HG02852 (cell line): ENCODE measurements around the gene GNAI2.
"Not testable (repeated sequence)": the region's sequence is repeated elsewhere in the genome, so short reads cannot be mapped to it uniquely, and the experiment has no call there.

Experiments used
- ATAC-seq: cut with Tn5 transposase; IDR thresholded peaks from one replicate; pipeline ENCODE4 v1.9.1; 2021; ENCODE audit warnings: mild to moderate bottlenecking, moderate library complexity; ENCODE audit not compliant: unreplicated experiment

GNAI2 gene

DNA sequence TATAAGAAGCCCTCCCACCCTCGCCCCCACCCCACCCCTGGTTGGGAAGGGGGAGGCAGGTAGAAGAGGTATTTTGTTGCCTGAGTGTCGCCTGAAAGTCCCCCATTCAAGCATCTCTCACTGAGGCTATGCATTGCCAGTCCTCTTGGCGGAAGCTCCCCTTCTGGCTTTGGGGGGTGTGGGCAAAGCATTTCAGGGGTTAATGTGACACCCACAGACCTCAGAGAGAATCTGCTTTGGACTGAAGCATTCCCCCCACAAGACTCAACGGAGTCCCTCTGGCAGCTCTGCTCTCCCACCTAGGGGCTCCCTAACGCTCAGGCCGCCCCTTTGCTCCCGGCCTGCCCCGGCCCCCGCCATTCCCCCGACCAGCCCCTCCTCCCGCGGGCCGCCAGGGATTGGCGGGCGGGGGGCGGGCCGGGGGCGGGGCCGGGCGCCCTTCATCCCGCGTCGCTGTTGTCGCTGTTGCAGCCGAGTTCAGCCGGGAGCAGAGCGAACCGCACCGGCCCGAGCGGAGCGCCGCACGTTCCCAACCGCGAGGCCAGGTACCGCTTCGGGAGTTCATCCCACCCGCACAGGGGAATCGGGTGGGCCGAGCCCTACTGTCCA, 31.1 kb upstream of the GNAI2 start, which contains the start of gene SLC38A3:
SLC38A3 (plus strand) TSS at position 468 of the 609 bp plus-strand sequence. CDS start 8,929 bp downstream, outside the sequence.
- no peak for ATAC-seq

DNA sequence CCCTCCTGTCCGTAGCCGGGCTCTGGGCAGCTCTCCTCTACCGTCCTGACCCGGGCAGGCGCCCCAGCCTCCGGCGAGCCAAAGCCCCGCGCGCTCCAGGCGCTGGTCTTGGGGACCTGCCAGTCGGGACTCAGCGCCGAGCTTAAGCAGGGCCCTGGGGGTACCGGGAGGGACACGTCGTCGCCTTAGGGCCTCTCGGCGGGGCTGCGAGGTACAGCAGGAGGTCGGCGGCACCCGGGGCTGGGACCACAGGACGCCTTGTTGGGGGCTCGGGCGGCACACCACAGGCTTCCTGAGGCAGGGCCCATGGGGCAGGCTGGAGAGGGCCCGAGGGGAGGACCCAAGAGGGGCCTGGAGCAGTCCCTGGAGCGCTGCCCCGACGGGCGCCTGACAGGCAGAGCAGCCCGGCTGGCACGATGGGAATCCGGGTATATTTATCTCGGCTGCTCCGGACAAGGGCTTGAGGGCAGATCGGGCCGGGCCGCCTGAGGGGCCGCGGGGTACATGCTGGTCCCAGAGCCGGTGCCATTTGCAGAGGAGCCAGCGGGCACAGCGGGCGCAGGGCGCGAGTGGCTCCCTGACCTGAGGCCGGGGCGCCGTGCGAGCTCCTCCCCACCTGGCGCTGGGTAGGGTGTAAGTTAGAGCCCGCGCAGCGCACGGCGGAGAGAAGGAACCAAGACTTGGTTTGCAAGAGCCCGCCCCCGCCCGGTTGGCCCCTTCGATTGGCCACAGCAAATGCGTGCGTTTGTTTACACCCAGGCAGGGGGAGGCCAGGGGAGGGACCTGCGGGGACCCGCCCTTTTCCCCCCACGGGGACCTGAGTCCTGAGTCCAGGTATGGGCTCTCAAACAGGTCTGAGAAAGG, 30.4 kb upstream of the GNAI2 start:
- ATAC-seq, result no peak

DNA sequence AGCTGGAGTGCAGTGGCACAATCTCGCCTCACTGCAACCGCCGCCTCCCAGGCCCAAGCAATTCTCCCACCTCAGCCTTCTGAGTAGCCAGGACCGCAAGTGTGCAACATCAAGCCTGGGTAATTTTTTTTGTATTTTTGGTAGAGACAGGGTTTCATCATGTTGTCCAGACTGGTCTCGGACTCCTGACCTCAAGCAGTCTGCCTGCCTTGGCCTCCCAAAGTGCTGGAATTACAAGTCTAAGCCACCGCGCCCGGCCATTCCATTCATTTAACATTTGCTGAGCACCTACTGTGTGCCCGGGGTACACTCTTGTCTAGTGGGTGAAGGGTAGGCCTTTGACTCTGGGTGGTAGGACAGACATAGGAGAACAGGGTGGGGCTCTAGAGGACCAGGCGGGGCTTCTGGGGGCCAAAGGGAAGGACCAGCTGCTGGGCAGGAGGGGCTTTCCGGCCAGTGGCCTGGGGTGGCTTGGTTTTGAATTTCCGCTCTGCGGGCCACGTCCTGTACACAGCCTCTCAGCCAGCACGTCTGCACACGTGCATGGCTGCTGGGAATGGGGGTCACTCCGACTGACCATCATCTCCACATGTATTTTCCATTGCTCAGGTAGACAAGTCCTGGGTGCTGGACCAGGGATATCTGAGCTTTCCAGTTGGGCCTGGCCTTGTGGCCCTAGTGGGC, 28.5 kb upstream of the GNAI2 start:
- no peak for ATAC-seq

DNA sequence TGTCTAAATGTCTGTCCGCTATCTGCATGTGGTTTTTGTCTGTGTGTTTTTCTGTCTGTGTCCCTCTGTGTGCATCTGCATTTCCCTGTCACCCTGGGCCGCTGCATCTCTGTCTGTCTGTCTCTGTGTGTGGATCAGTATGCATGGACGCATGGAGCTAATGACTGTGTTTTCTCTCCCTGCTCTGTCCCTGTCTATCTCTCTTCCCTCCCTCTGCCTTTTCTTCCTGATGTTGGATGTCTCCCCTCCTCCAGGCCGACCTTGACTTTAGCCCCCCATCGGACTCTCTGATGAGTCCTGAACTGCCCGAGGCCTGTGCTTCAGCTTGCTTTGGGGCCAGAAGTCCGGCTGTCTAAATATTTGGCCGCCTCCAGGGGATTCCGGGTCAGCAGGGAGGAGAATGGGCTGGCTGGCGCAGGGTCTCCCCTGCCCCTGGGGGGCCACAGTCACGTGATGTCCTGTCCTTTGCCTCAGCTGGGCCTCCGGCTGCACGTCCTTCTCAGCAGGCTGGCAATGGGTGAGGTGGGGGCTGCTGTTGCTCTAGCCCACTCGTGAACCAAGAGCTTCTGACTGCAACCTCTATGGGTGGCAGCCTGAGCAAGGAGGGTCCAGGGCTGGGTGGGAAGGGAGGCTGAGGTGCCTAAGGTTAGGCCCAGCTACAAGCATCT, 27.2 kb upstream of the GNAI2 start:
- ATAC-seq, result no peak

DNA sequence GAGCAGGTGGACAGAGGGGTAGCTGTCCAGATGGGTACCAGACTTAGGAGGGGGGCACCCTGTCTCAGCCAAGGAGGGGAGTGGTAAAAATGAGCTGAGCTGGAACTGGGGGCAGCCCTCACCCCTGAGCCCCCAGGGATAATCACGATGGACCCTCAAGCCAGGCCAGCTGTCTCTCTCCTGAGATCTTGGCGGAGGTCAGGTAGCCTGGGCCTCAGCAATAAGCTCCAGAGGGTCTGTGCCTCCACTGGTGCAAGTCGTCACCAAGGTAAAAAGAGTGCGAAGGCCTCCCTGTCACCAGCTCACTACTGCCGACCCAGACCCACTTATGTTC, 25.9 kb upstream of the GNAI2 start:
- no peak for ATAC-seq

DNA sequence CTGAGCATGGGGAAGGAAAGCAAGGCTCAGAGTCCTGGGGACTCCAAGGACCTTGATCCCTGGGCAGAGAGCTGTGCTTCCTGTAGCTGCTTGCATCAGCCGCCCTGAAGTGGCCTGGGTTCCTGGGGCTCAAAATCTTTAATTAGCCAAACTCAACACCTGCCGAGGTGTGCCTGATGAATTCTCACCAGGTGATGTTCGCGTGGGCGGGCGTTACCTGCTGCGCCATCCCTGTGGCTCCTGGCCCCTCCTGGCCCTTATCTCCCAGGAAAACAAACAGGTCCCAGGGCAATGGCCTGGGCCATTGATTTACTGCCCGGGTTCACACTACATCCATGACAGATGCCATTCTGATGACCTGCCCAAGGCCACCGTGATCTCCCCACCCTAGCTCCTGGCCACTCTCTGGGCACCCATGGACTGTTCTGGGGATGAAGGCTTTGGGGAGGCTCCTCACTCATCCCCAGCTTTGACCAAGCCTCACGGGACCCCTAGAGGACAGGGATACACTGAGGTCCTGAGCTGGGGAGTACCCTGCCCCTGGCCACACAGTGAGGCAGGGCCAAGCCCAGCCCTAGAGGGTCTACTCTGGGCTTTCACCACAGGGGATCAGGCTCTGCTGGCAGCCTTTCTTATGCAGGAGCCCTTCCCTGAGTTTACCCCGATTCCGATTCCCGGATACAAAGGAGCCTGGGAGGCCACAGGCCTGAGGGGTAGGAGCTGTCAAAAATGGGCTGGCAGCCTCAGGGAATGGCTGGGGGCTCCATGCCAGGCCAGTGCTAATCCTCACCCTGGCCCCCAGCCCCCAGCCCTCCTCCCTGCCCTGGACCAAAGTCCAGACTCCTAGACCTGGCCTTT, 25.3 kb upstream of the GNAI2 start:
- no peak for ATAC-seq

DNA sequence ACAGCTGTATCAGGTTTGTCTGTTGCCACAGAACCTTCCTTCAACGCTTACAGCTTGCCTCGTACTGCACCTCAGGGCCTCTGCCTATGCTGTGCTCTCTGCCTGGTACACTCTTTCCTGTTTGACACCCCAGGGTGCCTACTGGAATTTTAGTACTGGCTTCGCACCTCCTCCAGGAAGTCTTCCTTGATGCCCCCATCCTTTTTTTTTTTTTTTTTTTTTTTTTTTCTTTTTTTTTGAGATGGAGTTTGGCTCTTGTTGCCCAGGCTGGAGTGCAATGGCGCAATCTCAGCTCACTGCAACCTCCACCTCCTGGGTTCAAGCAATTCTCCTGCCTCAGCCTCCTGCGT, 24.7 kb upstream of the GNAI2 start:
- not testable (repeated sequence) for ATAC-seq

DNA sequence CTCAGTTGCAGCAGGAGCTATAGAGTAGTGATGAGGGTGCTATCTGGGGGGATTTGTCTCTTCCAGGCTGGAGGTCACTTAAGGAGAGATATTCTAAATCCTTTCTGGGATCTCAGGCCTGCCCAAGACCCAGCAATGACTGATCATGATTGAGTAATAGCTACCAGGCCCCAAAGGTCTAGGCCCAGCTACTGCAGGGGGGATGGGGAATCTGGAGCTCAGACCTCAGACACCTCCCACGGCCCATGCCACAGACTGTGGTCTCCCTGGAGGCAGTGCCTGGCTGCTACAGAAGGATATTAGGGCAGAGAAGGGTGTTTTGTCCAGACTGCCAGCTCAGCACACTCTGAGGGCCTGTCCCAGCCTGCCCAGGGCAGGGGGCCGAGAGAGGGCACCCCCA, 24.1 kb upstream of the GNAI2 start:
- ATAC-seq, result no peak

DNA sequence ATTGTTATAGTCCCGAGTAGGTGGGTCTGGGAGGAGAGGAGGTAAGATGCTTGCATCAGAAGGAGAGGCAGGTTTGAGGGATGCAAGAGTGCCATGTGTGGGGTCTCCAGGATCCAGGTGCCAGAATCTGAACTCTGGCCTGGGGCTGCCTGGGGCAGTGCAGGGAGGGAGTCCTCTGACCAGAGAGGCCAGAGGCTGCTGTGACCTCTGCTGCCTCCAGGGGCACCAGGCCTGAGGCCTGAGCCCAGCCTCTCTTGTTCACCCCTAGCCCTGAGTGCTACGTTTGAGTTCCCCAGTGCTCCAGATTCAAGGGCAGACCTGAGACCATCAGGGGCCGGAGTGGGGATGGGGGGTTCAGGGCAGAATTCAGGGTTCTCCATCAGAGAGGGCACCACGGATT, 23.5 kb upstream of the GNAI2 start:
- ATAC-seq, result no peak

DNA sequence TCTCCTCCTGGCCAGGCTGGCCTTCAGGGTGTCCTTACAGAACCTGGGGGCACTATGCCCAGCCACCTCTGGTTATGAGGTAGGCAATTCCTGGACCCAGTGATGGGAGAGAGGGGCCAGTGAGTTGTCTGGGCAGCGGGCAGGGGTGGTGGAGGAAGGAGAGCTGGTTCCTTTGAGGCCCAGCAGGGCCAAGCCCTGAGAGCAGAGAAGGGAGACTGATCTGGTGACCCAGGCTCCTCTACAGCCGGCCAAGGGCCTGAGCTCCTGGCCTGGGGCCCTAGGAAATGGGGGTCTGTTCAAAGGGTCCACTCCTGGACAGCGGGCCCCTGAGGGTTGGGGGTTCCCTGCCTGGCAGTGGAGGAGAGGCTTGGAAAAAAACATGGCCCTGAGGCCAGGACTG, 23.0 kb upstream of the GNAI2 start:
- ATAC-seq, result no peak

DNA sequence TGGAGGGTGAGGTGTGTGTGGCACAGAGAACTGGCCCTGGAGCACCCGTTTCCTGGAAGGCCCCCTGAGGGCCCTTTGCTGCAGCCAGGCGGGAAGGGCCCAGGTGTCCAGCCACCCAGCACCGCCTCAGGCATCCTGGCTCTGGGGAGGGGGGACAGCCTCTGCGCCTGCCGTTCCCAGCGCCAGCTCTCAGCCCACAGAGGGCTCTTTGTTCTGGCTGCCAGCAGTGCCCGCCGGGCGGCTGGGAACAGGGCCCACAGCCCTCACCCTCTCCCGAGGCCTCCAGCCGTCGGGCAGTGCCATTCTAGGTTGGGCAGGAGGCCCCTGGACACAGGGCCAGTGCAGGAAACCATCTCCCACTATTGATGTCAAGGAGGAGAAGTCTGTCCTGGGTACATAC, 22.6 kb upstream of the GNAI2 start:
- no peak for ATAC-seq

DNA sequence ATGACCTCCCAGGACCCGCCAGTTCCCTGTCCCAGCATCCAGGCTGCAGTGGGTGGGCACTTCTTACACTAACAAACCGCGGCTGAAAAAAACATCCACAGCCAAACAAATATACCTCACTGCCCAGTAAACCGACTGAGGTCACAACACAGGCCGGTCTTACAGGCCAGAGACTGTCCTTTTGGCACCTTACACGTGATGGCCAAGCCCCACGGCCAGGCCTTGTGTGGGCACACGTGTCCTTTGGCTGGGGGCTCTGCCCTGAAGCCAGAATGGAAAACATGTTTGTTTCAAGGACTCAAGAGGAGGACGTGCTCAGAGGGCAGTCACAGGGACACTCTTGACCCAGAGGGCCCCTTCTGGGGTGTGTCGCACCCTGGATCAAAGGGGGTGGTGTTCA, 21.2 kb upstream of the GNAI2 start:
- no peak for ATAC-seq

DNA sequence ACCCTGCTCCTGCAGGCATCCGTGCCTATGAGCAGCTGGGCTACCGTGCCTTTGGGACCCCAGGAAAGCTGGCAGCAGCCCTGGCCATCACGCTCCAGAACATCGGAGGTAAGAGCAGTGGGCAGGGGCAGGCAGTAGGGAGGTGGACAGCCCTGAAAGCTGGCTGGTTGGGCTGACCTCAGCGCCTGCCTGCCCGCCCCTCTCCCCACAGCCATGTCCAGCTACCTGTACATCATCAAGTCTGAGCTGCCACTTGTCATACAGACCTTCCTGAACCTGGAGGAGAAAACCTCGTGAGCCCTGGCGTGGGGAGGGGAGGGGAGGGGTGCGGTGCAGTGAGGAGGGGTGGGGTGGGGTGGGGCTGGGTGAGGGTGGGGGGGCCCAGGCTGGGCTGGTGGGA, 20.5 kb upstream of the GNAI2 start:
- no peak for ATAC-seq

DNA sequence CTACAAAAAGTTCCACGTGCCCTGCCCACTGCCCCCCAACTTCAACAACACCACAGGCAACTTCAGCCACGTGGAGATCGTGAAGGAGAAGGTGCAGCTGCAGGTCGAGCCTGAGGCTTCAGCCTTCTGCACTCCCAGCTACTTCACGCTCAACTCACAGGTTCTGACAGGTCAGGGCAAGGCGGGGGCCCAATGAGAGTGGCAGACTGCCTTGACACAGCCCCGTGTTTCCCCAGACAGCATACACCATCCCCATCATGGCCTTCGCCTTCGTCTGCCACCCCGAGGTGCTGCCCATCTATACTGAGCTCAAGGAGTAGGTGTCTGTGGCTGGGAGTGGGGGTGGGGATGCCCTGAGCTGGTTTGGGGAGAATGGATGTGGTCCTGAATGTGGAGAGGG, 18.3 kb upstream of the GNAI2 start:
- ATAC-seq, result no peak

DNA sequence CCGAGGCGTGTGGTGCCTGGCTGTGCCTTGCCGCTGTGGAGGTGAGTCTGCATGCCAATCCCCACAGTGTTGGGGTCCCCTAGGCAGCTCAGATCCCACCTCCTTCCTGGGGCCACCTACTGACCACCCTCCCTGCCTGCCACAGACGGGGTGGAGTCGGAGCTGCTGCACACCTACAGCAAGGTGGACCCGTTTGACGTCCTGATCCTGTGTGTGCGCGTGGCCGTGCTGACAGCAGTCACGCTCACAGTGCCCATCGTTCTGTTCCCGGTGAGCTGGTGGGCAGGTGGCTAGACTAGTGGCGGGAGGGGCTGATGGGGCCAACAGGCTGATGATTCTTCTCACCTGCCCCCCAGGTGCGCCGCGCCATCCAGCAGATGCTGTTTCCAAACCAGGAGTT, 17.6 kb upstream of the GNAI2 start:
- no peak for ATAC-seq

DNA sequence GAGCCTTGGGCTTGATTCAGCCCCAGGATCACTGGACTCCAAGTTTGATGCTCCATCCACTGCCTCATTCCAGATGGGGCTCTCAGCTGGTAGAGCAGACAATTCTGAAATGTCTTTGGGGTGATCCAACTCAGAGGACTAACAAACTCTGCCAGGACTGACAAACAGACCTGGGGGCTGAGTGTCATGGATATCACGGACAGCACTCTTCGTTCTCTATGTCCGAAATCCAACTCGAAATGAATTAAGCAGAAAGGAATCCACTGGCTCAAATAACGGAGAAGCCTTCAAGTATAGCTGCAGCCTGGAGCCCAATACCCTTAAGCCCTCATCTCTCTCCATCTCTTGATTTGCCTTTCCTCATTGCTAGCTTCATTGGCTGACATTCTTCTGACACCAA, 16.7 kb upstream of the GNAI2 start:
- ATAC-seq, result no peak

DNA sequence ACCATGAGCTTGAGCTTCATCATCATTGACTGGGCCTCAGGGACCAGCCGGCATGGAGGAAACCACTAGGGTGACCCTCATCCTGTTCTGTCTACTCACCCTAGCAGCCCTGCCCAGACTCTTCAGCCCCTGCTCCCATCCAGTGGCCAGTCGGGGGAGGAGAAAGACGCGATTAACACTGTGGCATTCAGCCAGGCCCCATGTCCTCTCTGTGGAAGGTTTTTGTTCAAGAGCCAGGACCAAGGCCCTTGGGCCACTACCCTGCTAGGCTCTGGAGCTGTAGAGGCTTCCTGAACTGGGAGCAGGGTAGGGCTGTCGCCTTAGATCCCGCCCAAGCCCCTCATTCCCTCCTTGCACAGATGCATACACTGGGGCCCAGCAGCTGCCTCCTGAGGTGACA, 15.9 kb upstream of the GNAI2 start:
- no peak for ATAC-seq

DNA sequence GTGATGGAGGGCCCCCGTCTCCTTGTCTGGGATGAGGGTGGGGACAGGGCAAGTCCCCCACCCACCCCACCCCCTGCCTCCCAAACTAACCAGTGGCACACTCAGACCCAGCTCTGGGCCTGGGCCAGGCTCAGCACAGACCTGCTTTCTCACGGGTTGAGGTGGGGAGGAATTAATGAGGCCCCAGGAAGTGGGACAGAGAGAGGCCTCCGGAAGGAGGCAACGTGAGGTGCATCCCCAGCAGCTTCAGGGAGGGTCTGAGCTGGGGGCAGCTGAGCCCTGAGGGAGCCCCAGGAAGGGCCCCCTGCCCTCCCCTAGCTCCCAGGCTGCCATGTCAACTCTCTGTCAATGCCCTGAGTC, 15.0 kb upstream of the GNAI2 start:
- no peak for ATAC-seq

DNA sequence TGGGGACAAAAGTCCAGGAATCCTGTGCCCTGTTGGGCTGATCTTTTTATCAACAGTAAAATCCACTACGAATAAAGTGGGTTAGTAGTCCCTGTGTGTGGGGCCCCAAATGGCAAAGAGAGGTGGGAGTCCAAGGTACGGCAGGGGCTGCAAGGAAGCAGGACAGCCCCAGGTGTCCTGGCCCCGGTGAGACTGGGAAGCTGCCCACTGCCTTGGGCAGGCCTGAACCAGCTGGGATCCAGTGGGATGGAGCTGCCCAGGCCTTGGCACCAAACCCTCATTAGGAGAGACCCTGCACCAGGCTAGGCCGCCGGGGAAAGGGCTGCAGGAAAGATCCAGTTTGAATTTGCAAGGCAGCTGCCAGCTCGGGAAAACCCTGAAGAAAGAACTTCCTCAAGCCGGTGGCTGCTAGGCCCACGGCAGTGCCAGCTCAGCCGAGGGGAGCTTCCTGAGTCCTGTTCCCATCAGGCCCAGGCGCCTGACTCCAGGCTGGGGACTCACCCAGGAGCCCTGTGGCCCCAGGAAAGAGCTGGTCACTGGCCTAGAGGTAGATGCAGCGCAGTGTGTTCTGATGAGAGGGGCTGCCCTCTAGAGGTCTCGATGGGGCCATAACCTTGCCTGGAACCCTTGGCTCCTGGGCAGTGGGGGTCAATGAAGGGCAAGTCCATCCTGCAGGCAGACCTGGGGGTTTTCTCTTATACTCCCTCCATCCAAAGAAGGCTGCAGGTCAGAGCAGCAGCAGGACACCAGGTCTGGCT, 14.4 kb upstream of the GNAI2 start:
- no peak for ATAC-seq

DNA sequence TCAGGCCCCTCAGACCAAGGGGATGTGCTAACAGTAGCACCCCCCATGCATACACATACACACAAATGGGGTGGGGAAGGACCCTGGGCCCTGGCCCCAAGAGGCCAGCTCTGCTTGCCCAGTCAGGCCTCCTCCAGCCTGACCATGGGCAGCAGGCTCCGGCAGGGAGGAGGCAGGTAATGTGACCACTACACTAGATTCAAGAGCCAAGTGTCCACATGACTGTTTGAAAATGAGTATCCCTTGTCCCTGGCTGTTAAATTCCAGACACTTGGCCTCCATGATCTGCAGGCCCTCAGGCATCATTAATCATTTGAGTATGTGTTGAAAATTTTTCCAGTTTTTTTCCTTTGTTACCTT, 13.9 kb upstream of the GNAI2 start:
- ATAC-seq, result no peak
